Transverse colon (tissue), 4 donors: ENCODE measurements around the gene MACO1.

Source experiments
- EP300 ChIP-seq: sonication (generic); formaldehyde crosslinking; IDR thresholded peaks from one replicate; pipeline ENCODE4 v1.6.1; 2017; ENCODE audit warnings: antibody characterized with exemption, low read depth
- POLR2A ChIP-seq: fragments of 450-650 bp; IDR thresholded peaks from one replicate; pipeline ENCODE4 v1.6.1; 2016; ENCODE audit warnings: antibody characterized with exemption, mild to moderate bottlenecking, moderate library complexity
- POLR2AphosphoS5 ChIP-seq, 3 donors: sonication (generic); formaldehyde crosslinking; IDR thresholded peaks; one replicate each; pipeline ENCODE4 v1.6.1; 2016; ENCODE audit warnings: antibody characterized with exemption in 3 of 3
- TF ChIP-seq, protein P1 (sequence below), 5 experiments: fragments of 200-600 bp in 3 of 5; fragments of 450-650 bp in 2 of 5; sonication (generic) in 3 of 5; IDR thresholded peaks; 1 replicate in 2 of 5; 2 replicates in 3 of 5; pipeline ENCODE4 v1.5.1; 2016 to 2017; ENCODE audit warnings: antibody characterized with exemption in 5 of 5, inconsistent platforms in 3 of 5, mild to moderate bottlenecking in 2 of 5, moderate library complexity in 1 of 5

DNA sequence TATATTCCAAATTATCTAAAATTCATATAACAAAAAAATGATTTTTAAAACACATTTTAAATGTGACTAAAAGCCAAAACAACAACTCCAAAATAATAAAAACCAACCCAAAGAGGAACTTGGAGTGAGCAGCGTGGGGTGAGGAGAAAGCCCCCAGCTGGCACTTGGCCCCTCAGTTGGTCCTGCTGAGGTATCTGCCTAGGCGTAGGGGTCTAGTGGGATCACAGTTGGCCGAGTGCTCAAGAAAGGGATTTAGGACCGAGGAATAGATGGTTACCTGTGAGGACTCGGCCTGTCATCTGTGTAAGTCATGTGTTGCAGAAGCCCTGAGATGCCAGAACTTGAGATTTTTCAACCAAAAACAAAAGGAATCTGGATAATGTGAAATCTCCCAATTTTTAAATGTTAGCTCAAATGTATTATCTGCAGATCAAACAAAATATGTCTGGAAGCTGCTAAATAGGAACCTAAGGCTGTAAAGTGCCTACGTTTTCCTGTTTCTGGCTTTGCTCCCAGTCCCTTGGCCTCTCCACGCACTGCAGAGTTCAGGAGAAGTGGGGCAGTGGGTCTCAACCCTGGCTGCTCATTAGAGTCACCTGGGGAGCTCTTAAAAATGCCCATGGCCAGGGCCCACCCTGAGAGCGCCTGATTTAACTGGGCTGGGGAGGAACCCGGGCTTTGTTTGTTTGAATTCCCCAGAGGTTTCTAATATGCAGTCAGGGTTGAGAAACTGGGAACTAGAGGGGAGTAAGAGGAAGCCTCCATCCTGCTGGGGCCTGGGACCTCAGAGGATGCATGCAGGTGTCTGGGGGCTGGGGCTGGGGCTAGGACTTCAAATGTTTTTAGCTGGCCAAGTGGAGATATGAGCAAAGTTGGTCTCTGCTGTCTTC is 74.3 kb downstream of the MACO1 start:
- TF ChIP-seq, protein P1, sequence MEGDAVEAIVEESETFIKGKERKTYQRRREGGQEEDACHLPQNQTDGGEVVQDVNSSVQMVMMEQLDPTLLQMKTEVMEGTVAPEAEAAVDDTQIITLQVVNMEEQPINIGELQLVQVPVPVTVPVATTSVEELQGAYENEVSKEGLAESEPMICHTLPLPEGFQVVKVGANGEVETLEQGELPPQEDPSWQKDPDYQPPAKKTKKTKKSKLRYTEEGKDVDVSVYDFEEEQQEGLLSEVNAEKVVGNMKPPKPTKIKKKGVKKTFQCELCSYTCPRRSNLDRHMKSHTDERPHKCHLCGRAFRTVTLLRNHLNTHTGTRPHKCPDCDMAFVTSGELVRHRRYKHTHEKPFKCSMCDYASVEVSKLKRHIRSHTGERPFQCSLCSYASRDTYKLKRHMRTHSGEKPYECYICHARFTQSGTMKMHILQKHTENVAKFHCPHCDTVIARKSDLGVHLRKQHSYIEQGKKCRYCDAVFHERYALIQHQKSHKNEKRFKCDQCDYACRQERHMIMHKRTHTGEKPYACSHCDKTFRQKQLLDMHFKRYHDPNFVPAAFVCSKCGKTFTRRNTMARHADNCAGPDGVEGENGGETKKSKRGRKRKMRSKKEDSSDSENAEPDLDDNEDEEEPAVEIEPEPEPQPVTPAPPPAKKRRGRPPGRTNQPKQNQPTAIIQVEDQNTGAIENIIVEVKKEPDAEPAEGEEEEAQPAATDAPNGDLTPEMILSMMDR (IDR thresholded peaks at IDR 0.05): no peak
- no peak for TF ChIP-seq POLR2A
- TF ChIP-seq POLR2AphosphoS5 (IDR thresholded peaks at IDR 0.05): no peak
- TF ChIP-seq EP300: no peak
